Fibroblast of lung (primary cell): Measurements from ENCODE around the gene HEG1. TPM values are rescaled to one million over a fixed set of nuclear protein-coding genes. Genes with fewer than 3 reads are reported as not detected.

Experiments
- DNase-seq, 2 donors: peaks; one replicate each; pipeline versions ENCODE4 v3.0.0 to v3.0.0-alpha.2; 2010; ENCODE audit warnings: low read depth in 2 of 2
- H2AFZ ChIP-seq: 2 replicates; pipeline ENCODE4 v1.5.1; 2012; ENCODE audit warnings: low read length, control low read depth, inconsistent platforms
- H3K27ac ChIP-seq: 2 replicates; pipeline ENCODE4 v1.5.1; 2011; ENCODE audit warnings: low read length, control low read depth; ENCODE audit not compliant: insufficient read depth
- H3K27me3 ChIP-seq: 2 replicates; pipeline ENCODE4 v1.5.1; 2011; ENCODE audit warnings: mild to moderate bottlenecking, low read length; ENCODE audit not compliant: control insufficient read depth, insufficient read depth
- H3K36me3 ChIP-seq: 2 replicates; pipeline ENCODE4 v1.5.1; 2011; ENCODE audit warnings: low read length; ENCODE audit not compliant: control insufficient read depth, insufficient read depth
- H3K4me1 ChIP-seq: 2 replicates; pipeline ENCODE4 v1.5.1; 2011; ENCODE audit warnings: low read length; ENCODE audit not compliant: control insufficient read depth, insufficient read depth; ENCODE audit errors: extremely low read depth
- H3K4me2 ChIP-seq: 2 replicates; pipeline ENCODE4 v1.5.1; 2011; ENCODE audit warnings: low read length, control low read depth; ENCODE audit not compliant: insufficient read depth; ENCODE audit errors: extremely low read depth
- H3K4me3 ChIP-seq, 4 experiments: fragments of 200-600 bp in 1 of 4; sonication (generic) in 1 of 4; replicated peaks in 1 of 4; 2 replicates each; pipeline ENCODE4 v1.5.1; 2011 to 2016; ENCODE audit warnings: low read length in 4 of 4, low read depth in 3 of 4, mild to moderate bottlenecking in 3 of 4, control low read depth in 2 of 4, inconsistent platforms in 1 of 4, mixed read lengths in 1 of 4; ENCODE audit not compliant: insufficient read depth in 1 of 4; ENCODE audit errors: control extremely low read depth in 1 of 4
- H3K79me2 ChIP-seq: 2 replicates; pipeline ENCODE4 v1.5.1; 2012; ENCODE audit warnings: mild to moderate bottlenecking, low read length, inconsistent platforms; ENCODE audit not compliant: control insufficient read depth, insufficient read depth
- H3K9ac ChIP-seq: 2 replicates; pipeline ENCODE4 v1.5.1; 2011; ENCODE audit warnings: mild to moderate bottlenecking, low read length, control low read depth; ENCODE audit not compliant: insufficient read depth
- H3K9me3 ChIP-seq: 2 replicates; pipeline ENCODE4 v1.5.1; 2012; ENCODE audit warnings: low read depth, low read length; ENCODE audit not compliant: control insufficient read depth, insufficient read depth
- H4K20me1 ChIP-seq: 2 replicates; pipeline ENCODE4 v1.5.1; 2011; ENCODE audit warnings: low read length; ENCODE audit not compliant: control insufficient read depth, insufficient read depth; ENCODE audit errors: extremely low read depth
- CTCF ChIP-seq, 2 donors: IDR thresholded peaks in 1 of 2; conservative IDR thresholded peaks in 1 of 2; 1 replicate in 1 of 2; 2 replicates in 1 of 2; pipeline ENCODE4 v1.5.1; 2011 to 2012; ENCODE audit warnings: low read length in 2 of 2, control low read depth in 1 of 2, inconsistent platforms in 1 of 2, low read depth in 1 of 2, mild to moderate bottlenecking in 1 of 2
- EZH2 ChIP-seq: IDR thresholded peaks from 2 replicates; pipeline ENCODE4 v1.5.1; 2012; ENCODE audit warnings: low read length, control low read depth, mild to moderate bottlenecking; ENCODE audit errors: missing control alignments
- polyA plus RNA-seq, 2 donors: library from polyadenylated mRNA; depleted of rRNA in 1 of 2; stranded (reverse) in 1 of 2; unstranded in 1 of 2; fragments of >200 nt; gene quantifications; 2 replicates each; pipeline ENCODE4 v1.2.1, GENCODE V29; 2011 to 2012; ENCODE audit warnings: missing spikeins in 1 of 2
- total RNA-seq: library from RNA; depleted of rRNA; stranded (reverse); fragments of >200 nt; gene quantifications from 2 replicates; pipeline ENCODE4 v1.2.1, GENCODE V29; 2014

The HEG1 gene
- total and polyA plus RNA-seq, 2 donors (not counting 1 experiment from before 2014, with no cell fraction given), result 137 to 305 TPM

DNA sequence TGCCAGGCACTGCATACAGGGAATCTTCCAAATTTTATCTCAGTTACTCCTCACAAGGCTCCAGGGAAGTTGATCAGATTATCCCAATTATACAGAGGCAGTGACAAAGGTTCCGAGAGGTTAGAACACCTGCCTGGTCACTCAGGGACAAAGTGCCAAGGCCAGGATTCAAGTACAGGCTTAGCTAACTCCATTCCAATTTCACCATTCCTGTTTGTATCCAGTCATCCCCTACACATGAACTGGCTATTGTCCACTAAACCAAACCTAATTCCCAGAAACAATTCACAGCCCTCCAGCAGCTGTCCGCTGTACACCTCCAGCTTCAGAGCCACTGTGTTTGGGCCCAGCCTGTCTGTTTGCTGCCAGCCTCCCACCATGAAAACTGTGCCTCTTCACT, 137.3 kb downstream of the HEG1 start:
- no peak for TF ChIP-seq EZH2
- no peak for TF ChIP-seq CTCF (conservative IDR thresholded peaks at IDR 0.05 in 1 of 2, IDR thresholded peaks at IDR 0.05 in 1 of 2; ENCODE audit: low read depth in 1 of 2, low read length in 2 of 2)
- no peaks in the 10 kb centered on the region for H3K27me3 ChIP-seq
- no peak overlapping the region for H3K4me2 ChIP-seq
- no peaks in the 10 kb centered on the region for H3K36me3 ChIP-seq
- H3K79me2 ChIP-seq, result no peaks in the 10 kb centered on the region
- H3K9ac ChIP-seq, result no peak overlapping the region
- no peak overlapping the region for H3K4me3 ChIP-seq
- H4K20me1 ChIP-seq, result peaks cover 2% of the 10 kb centered on the region
- no peak for DNase-seq
- no peaks in the 10 kb centered on the region for H3K9me3 ChIP-seq
- H2AFZ ChIP-seq, result no peak overlapping the region
- H3K27ac ChIP-seq, result no peak overlapping the region
- H3K4me1 ChIP-seq, result no peaks in the 10 kb centered on the region

DNA sequence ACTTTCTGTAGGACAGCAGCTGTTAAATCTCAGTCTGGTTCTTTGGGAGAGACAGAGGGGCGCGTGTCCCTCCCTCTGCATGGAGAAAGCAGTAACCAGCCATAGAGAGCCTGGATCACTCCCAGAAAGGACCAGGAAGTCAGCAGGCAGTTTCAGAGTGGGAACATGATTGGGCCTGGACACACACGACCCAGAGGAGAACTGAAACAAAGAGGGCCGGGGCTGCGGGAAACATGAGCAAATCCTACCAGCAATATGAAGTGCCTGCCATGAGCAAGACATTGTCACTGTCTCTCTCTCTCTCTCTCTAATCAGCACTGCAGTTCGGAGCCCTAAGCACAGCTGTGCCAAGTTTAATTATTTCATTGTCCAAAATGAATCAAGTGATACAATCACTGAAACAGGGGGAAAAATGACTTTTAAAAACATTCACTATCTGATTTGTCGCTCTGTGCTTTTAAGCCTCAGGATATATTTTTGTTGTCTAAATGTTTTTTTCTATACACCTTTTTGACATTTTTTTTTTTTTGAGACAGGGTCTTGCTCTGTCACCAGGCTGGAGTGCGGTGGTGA, 138.9 kb downstream of the HEG1 start:
- H3K36me3 ChIP-seq, result no peaks in the 10 kb centered on the region
- TF ChIP-seq CTCF (conservative IDR thresholded peaks at IDR 0.05 in 1 of 2, IDR thresholded peaks at IDR 0.05 in 1 of 2; ENCODE audit: low read depth in 1 of 2, low read length in 2 of 2), result no peak
- TF ChIP-seq EZH2, result no peak
- H3K4me1 ChIP-seq, result no peaks in the 10 kb centered on the region
- no peak overlapping the region for H3K4me3 ChIP-seq
- DNase-seq, result no peak
- no peak overlapping the region for H3K9ac ChIP-seq
- H3K79me2 ChIP-seq, result no peaks in the 10 kb centered on the region
- peaks cover 2% of the 10 kb centered on the region for H4K20me1 ChIP-seq
- H2AFZ ChIP-seq, result peak overlapping the region; percentile 53
- H3K27me3 ChIP-seq, result peaks cover 6% of the 10 kb centered on the region
- no peak overlapping the region for H3K4me2 ChIP-seq
- H3K27ac ChIP-seq, result no peak overlapping the region
- no peaks in the 10 kb centered on the region for H3K9me3 ChIP-seq

Other genes starting within 250 kb of the HEG1 start
- 135 and 196 TPM in 2 replicates for gene ITGB5, start 168.6 kb downstream of the HEG1 start, total RNA-seq
- 99.7 and 121 TPM in 2 replicates for gene ITGB5, start 168.6 kb downstream of the HEG1 start, polyA plus RNA-seq
- under 0.01 TPM in 1 of 2 replicates, not detected in the other for gene MUC13, start 121.2 kb downstream of the HEG1 start, total RNA-seq
- gene MUC13, start 121.2 kb downstream of the HEG1 start, polyA plus RNA-seq, result not detected in 2 replicates
- 9.8 and 19.5 TPM in 2 replicates for gene SLC12A8, start 156.8 kb upstream of the HEG1 start, total RNA-seq
- gene SLC12A8, start 156.8 kb upstream of the HEG1 start, polyA plus RNA-seq, result 7.6 and 15.1 TPM in 2 replicates